Measurements from ENCODE around the gene PFKFB2. TPM values are rescaled to one million over a fixed set of nuclear protein-coding genes. Genes with fewer than 3 reads are reported as not detected.

PFKFB2 gene
- polyA plus RNA-seq, 1 donor (not counting 4 experiments of a cell fraction or from before 2014, with no cell fraction given), result 12.2 TPM

DNA sequence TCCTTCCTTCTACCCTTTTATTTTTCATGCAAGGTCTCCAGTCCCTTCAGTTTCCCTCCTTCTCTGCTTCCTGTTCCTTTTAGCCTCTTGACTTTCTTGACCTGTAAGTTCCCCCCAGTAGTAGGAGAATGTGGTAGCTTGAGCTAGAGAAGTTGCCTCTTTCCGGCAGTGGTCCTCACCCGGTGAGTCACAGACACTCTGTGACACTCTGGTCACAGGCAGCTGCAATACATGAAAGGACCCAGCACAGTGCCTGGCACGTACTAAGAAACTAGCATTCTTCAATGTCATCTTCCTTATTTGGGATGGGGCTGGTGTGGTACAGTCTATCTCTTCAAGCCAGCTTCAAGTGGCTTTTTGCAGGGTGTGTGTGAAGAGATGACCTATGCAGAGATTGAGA, 16.0 kb downstream of the PFKFB2 start:
- Histone ChIP-seq H3K9ac (ENCODE audit: control insufficient read depth, extremely low read depth, insufficient read depth, low read length) (no peak overlapping the region), H3K27me3 (ENCODE audit: control insufficient read depth, extremely low read depth, insufficient read depth, low read length) (no peaks in the 10 kb centered on the region), H2AFZ (ENCODE audit: control insufficient read depth, low read length) (no peak overlapping the region), H3K4me2 (ENCODE audit: control insufficient read depth, extremely low read depth, insufficient read depth, low read depth, low read length) (no peak overlapping the region), H3K9me3 (ENCODE audit: control insufficient read depth, low read depth, low read length) (no peaks in the 10 kb centered on the region), H3K4me3 (ENCODE audit: control insufficient read depth in 2 of 3, extremely low read depth in 1 of 3, insufficient read depth in 2 of 3, low read depth in 1 of 3, low read length in 3 of 3) (no peak overlapping the region), H4K20me1 (ENCODE audit: control insufficient read depth, extremely low read depth, insufficient read depth, low read length) (no peaks in the 10 kb centered on the region), H3K36me3 (ENCODE audit: control insufficient read depth in 2 of 2, extremely low read depth in 1 of 2, insufficient read depth in 2 of 2, low read length in 2 of 2) (peaks cover 31 to 36% of the 10 kb centered on the region in 2 experiments), H3K27ac (ENCODE audit: control insufficient read depth, insufficient read depth, low read length) (no peak overlapping the region), H3K4me1 (ENCODE audit: control insufficient read depth, extremely low read depth, insufficient read depth, low read length) (peaks cover 13% of the 10 kb centered on the region), H3K79me2 (ENCODE audit: control insufficient read depth, insufficient read depth, low read length) (no peaks in the 10 kb centered on the region), H3K9me1 (ENCODE audit: control insufficient read depth, extremely low read depth, insufficient read depth, low read length) (no peaks in the 10 kb centered on the region)
- dilution Hi-C loops (cut with MboI; ENCODE audit: extremely low pct_ligation_motif_present, low sequenced_read_pairs), result no loop called here
- TF ChIP-seq, protein P1, sequence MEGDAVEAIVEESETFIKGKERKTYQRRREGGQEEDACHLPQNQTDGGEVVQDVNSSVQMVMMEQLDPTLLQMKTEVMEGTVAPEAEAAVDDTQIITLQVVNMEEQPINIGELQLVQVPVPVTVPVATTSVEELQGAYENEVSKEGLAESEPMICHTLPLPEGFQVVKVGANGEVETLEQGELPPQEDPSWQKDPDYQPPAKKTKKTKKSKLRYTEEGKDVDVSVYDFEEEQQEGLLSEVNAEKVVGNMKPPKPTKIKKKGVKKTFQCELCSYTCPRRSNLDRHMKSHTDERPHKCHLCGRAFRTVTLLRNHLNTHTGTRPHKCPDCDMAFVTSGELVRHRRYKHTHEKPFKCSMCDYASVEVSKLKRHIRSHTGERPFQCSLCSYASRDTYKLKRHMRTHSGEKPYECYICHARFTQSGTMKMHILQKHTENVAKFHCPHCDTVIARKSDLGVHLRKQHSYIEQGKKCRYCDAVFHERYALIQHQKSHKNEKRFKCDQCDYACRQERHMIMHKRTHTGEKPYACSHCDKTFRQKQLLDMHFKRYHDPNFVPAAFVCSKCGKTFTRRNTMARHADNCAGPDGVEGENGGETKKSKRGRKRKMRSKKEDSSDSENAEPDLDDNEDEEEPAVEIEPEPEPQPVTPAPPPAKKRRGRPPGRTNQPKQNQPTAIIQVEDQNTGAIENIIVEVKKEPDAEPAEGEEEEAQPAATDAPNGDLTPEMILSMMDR (optimal IDR thresholded peaks at IDR 0.05 in 1 of 3, IDR thresholded peaks at IDR 0.05 in 1 of 3, conservative IDR thresholded peaks at IDR 0.05 in 1 of 3; ENCODE audit: extremely low read depth in 1 of 3, insufficient read depth in 2 of 3, low read length in 3 of 3), result no peak
- no peak for TF ChIP-seq EZH2 (IDR thresholded peaks at IDR 0.05; ENCODE audit: low read length)
- no peak for FAIRE-seq
- no peak for DNase-seq (ENCODE audit: low read depth, low spot score)

DNA sequence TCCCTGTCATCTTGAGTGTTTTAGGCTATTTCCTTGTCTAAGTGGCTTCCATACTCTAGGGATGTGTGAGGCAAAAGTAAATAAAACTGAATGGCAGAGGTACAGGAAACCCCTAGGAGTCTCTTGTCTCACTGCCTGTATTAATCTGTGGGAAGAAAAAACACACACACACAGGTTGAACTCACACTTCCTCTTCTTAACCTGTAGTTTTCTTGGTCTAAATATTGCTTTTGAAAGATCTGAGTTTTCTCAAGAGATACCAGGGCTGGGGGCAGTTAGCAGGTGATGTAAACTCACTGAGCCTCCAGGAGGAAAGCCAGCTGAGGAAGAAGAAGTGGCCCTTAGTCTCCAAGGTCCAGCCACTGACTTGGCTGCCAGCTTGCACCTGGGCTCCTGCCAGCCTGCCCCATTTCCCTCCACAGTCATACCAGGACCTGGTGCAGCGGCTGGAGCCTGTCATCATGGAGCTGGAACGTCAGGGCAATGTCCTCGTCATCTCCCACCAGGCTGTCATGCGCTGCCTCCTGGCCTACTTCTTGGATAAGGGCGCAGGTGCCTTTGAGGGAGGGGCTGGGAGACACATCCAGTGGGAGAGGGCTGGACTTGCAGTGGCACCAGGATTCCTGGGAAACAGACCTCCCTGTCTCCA, 16.9 kb downstream of the PFKFB2 start:
- H3K9me3 ChIP-seq (ENCODE audit: control insufficient read depth, low read depth, low read length), result no peaks in the 10 kb centered on the region
- dilution Hi-C loops (cut with MboI; ENCODE audit: extremely low pct_ligation_motif_present, low sequenced_read_pairs), result no loop called here

More for the DNA sequence above, 16.9 kb downstream of the PFKFB2 start:
- FAIRE-seq (no peak), DNase-seq (ENCODE audit: low read depth, low spot score) (no peak)
- TF ChIP-seq, protein P1 (optimal IDR thresholded peaks at IDR 0.05 in 1 of 3, IDR thresholded peaks at IDR 0.05 in 1 of 3, conservative IDR thresholded peaks at IDR 0.05 in 1 of 3; ENCODE audit: extremely low read depth in 1 of 3, insufficient read depth in 2 of 3, low read length in 3 of 3), result no peak
- TF ChIP-seq EZH2 (IDR thresholded peaks at IDR 0.05; ENCODE audit: low read length), result no peak
- H3K4me3 ChIP-seq (ENCODE audit: control insufficient read depth in 2 of 3, extremely low read depth in 1 of 3, insufficient read depth in 2 of 3, low read depth in 1 of 3, low read length in 3 of 3), result no peak overlapping the region
- peaks cover 22% of the 10 kb centered on the region for H3K4me1 ChIP-seq (ENCODE audit: control insufficient read depth, extremely low read depth, insufficient read depth, low read length)
- H3K36me3 ChIP-seq (ENCODE audit: control insufficient read depth in 2 of 2, extremely low read depth in 1 of 2, insufficient read depth in 2 of 2, low read length in 2 of 2), result peaks cover 32 to 34% of the 10 kb centered on the region in 2 experiments
- H3K9me1 ChIP-seq (ENCODE audit: control insufficient read depth, extremely low read depth, insufficient read depth, low read length), result no peaks in the 10 kb centered on the region
- no peaks in the 10 kb centered on the region for H3K27me3 ChIP-seq (ENCODE audit: control insufficient read depth, extremely low read depth, insufficient read depth, low read length)
- no peaks in the 10 kb centered on the region for H3K79me2 ChIP-seq (ENCODE audit: control insufficient read depth, insufficient read depth, low read length)
- no peaks in the 10 kb centered on the region for H4K20me1 ChIP-seq (ENCODE audit: control insufficient read depth, extremely low read depth, insufficient read depth, low read length)
- H3K27ac ChIP-seq (ENCODE audit: control insufficient read depth, insufficient read depth, low read length), result no peak overlapping the region
- no peak overlapping the region for H2AFZ ChIP-seq (ENCODE audit: control insufficient read depth, low read length)
- no peak overlapping the region for H3K4me2 ChIP-seq (ENCODE audit: control insufficient read depth, extremely low read depth, insufficient read depth, low read depth, low read length)
- H3K9ac ChIP-seq (ENCODE audit: control insufficient read depth, extremely low read depth, insufficient read depth, low read length), result no peak overlapping the region
